Thyroid gland (tissue), 4 donors: ENCODE results near the gene KCP.

Experiments used
- POLR2A ChIP-seq, 2 donors: fragments of 450-650 bp; IDR thresholded peaks; one replicate each; pipeline ENCODE4 v1.6.1; 2017; ENCODE audit warnings: antibody characterized with exemption in 2 of 2, mild to moderate bottlenecking in 2 of 2, moderate library complexity in 1 of 2
- TF ChIP-seq, protein P1 (sequence below), 6 experiments: fragments of 200-600 bp in 3 of 6; fragments of 450-650 bp in 3 of 6; sonication (generic) in 3 of 6; IDR thresholded peaks; one replicate each; pipeline ENCODE4 v1.5.1; 2016 to 2019; ENCODE audit warnings: antibody characterized with exemption in 6 of 6, mild to moderate bottlenecking in 2 of 6, inconsistent platforms in 1 of 6, moderate library complexity in 1 of 6

- TF ChIP-seq, protein P1, sequence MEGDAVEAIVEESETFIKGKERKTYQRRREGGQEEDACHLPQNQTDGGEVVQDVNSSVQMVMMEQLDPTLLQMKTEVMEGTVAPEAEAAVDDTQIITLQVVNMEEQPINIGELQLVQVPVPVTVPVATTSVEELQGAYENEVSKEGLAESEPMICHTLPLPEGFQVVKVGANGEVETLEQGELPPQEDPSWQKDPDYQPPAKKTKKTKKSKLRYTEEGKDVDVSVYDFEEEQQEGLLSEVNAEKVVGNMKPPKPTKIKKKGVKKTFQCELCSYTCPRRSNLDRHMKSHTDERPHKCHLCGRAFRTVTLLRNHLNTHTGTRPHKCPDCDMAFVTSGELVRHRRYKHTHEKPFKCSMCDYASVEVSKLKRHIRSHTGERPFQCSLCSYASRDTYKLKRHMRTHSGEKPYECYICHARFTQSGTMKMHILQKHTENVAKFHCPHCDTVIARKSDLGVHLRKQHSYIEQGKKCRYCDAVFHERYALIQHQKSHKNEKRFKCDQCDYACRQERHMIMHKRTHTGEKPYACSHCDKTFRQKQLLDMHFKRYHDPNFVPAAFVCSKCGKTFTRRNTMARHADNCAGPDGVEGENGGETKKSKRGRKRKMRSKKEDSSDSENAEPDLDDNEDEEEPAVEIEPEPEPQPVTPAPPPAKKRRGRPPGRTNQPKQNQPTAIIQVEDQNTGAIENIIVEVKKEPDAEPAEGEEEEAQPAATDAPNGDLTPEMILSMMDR (IDR thresholded peaks at IDR 0.05): no peak
- no peak for TF ChIP-seq POLR2A (IDR thresholded peaks at IDR 0.05)
Measured at GRCh38 chr7:128937271-128937646, 26.8 kb upstream of the KCP start.
